Body of pancreas (tissue), 4 donors: ENCODE results near the gene KIRREL3.

Experiments
- CTCF ChIP-seq, 7 experiments: fragments of 450-650 bp in 4 of 7; fragments of 200-600 bp in 3 of 7; sonication (generic) in 3 of 7; IDR thresholded peaks; one replicate each; pipeline ENCODE4 v1.5.1; 2016 to 2019; ENCODE audit warnings: antibody characterized with exemption in 7 of 7
- POLR2A ChIP-seq, 3 donors: fragments of 450-650 bp; IDR thresholded peaks; one replicate each; pipeline ENCODE4 v1.6.1; 2016; ENCODE audit warnings: antibody characterized with exemption in 3 of 3, mild to moderate bottlenecking in 2 of 3

- TF ChIP-seq POLR2A (IDR thresholded peaks at IDR 0.05) (no peak), CTCF (IDR thresholded peaks at IDR 0.05) (no peak)
Measured at GRCh38 chr11:126378763-126379162, 621.8 kb downstream of the KIRREL3 start.
